Vagina (tissue), 2 donors: ENCODE data around the gene SLC1A5.

Source experiments
- POLR2AphosphoS5 ChIP-seq, 2 donors: sonication (generic); formaldehyde crosslinking; IDR thresholded peaks; one replicate each; pipeline ENCODE4 v1.9.0; 2017; ENCODE audit warnings: antibody characterized with exemption in 2 of 2, mild to moderate bottlenecking in 2 of 2, low read depth in 1 of 2; ENCODE audit not compliant: insufficient read depth in 1 of 2
- TF ChIP-seq, protein P1 (sequence below), 3 experiments: fragments of 450-650 bp in 2 of 3; fragments of 200-600 bp in 1 of 3; sonication (generic) in 1 of 3; IDR thresholded peaks; one replicate each; pipeline ENCODE4 v1.5.1; 2017 to 2019; ENCODE audit warnings: antibody characterized with exemption in 3 of 3, mild to moderate bottlenecking in 2 of 3, moderate library complexity in 2 of 3

DNA sequence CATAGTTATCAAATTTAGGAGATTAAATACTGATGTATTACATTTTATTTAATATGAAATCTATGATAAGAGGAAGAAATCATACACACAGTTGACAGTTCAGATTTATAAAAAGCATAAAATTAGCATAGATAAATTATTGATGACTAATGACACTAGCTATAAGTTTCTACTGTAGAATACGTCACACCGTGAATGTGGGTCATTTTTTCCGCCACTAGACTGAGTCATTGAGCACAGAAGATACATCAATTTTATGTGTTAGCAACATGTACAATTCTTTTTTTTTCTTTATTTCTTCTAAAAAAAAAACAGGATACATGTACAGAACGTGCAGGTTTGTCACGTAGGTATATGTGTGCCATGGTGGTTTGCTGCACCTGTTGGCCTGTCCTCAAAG is 40.1 kb upstream of the SLC1A5 start:
- TF ChIP-seq POLR2AphosphoS5 (IDR thresholded peaks at IDR 0.05; ENCODE audit: insufficient read depth in 1 of 2, low read depth in 1 of 2) = no peak
- TF ChIP-seq, protein P1, sequence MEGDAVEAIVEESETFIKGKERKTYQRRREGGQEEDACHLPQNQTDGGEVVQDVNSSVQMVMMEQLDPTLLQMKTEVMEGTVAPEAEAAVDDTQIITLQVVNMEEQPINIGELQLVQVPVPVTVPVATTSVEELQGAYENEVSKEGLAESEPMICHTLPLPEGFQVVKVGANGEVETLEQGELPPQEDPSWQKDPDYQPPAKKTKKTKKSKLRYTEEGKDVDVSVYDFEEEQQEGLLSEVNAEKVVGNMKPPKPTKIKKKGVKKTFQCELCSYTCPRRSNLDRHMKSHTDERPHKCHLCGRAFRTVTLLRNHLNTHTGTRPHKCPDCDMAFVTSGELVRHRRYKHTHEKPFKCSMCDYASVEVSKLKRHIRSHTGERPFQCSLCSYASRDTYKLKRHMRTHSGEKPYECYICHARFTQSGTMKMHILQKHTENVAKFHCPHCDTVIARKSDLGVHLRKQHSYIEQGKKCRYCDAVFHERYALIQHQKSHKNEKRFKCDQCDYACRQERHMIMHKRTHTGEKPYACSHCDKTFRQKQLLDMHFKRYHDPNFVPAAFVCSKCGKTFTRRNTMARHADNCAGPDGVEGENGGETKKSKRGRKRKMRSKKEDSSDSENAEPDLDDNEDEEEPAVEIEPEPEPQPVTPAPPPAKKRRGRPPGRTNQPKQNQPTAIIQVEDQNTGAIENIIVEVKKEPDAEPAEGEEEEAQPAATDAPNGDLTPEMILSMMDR (IDR thresholded peaks at IDR 0.05) = no peak
